DND-41 (cell line): ENCODE results near the gene GPR61.

Source experiments
- ATAC-seq: fragments of 200-7000 bp; cut with Tn5 transposase; 3 replicates; pipeline ENCODE4 v1.9.1; 2021; ENCODE audit warnings: low read depth; ENCODE audit not compliant: insufficient read depth
- DNase-seq: peaks from one replicate; pipeline ENCODE4 v3.0.0-alpha.2; 2020
- H2AFZ ChIP-seq: 2 replicates; pipeline ENCODE4 v1.6.0; 2012; ENCODE audit warnings: low read depth, low read length
- H3K27ac ChIP-seq: 2 replicates; pipeline ENCODE4 v1.5.1; 2012; ENCODE audit warnings: low read length, inconsistent platforms
- H3K27me3 ChIP-seq: fragments of 200-600 bp; sonication (generic); 2 replicates; pipeline ENCODE4 v1.6.0; 2012; ENCODE audit warnings: low read length, mild to moderate bottlenecking, inconsistent platforms; ENCODE audit not compliant: insufficient read depth, poor library complexity
- H3K36me3 ChIP-seq: 2 replicates; pipeline ENCODE4 v1.5.1; 2012; ENCODE audit warnings: low read length, inconsistent platforms; ENCODE audit not compliant: insufficient read depth
- H3K4me1 ChIP-seq: 2 replicates; pipeline ENCODE4 v1.5.1; 2012; ENCODE audit warnings: mild to moderate bottlenecking, low read length; ENCODE audit not compliant: insufficient read depth
- H3K4me2 ChIP-seq: 2 replicates; pipeline ENCODE4 v1.6.0; 2012; ENCODE audit warnings: mild to moderate bottlenecking, moderate library complexity, low read length, inconsistent platforms; ENCODE audit not compliant: insufficient read depth
- H3K4me3 ChIP-seq, 2 experiments: fragments of 200-600 bp in 1 of 2; shearing (Covaris generic) in 1 of 2; 2 replicates each; pipeline ENCODE4 v1.5.1; 2012 to 2016; ENCODE audit warnings: inconsistent platforms in 2 of 2, low read length in 2 of 2, mild to moderate bottlenecking in 2 of 2, low read depth in 1 of 2, moderate library complexity in 1 of 2
- H3K79me2 ChIP-seq: 2 replicates; pipeline ENCODE4 v1.6.0; 2012; ENCODE audit warnings: low read length, inconsistent platforms; ENCODE audit not compliant: insufficient read depth
- H3K9ac ChIP-seq: 2 replicates; pipeline ENCODE4 v1.6.0; 2012; ENCODE audit warnings: low read depth, mild to moderate bottlenecking, inconsistent platforms, low read length, moderate library complexity
- H3K9me3 ChIP-seq: 2 replicates; pipeline ENCODE4 v1.5.1; 2012; ENCODE audit warnings: low read length, moderate library complexity, mild to moderate bottlenecking, inconsistent platforms; ENCODE audit not compliant: insufficient read depth, severe bottlenecking
- H4K20me1 ChIP-seq: 2 replicates; pipeline ENCODE4 v1.6.0; 2012; ENCODE audit warnings: low read length; ENCODE audit not compliant: insufficient read depth
- CTCF ChIP-seq: IDR thresholded peaks from 2 replicates; pipeline ENCODE4 v1.5.1; 2012; ENCODE audit warnings: borderline replicate concordance, low read length, moderate library complexity, mild to moderate bottlenecking; ENCODE audit not compliant: poor library complexity, severe bottlenecking; ENCODE audit errors: extremely low read depth
- EZH2 ChIP-seq: IDR thresholded peaks from 3 replicates; pipeline ENCODE4 v1.6.1; 2012; ENCODE audit warnings: borderline replicate concordance, low read depth, mild to moderate bottlenecking, moderate library complexity, low read length, inconsistent platforms; ENCODE audit not compliant: severe bottlenecking

Gene GPR61

DNA sequence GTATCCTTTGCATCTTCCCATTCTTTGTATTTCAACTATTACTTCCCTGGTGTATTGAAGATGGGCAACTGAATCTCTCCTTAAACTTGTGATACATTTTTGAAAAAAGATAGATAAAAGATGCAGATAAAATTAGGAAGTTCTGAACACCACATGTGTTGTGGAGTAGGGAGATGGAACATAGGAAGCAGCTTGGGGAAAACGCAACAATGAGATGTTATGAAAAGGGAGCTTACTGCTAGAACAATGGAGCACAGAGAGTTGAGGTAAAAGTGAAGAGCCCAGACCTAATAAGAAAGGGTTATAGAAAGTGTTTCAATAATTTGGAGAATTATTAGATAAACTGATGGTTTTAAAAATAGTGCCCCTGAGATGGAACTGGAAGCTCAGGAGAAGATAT, 29.7 kb downstream of the GPR61 start:
- no peak overlapping the region for H3K4me2 ChIP-seq
- H3K4me1 ChIP-seq, result no peaks in the 10 kb centered on the region
- no peaks in the 10 kb centered on the region for H3K9me3 ChIP-seq
- no peak overlapping the region for H3K4me3 ChIP-seq
- peaks cover 5% of the 10 kb centered on the region; the same call in 1 of the 2 replicates for H3K36me3 ChIP-seq
- TF ChIP-seq EZH2, result no peak
- no peak for TF ChIP-seq CTCF
- no peak overlapping the region for H2AFZ ChIP-seq
- no peaks in the 10 kb centered on the region for H3K27me3 ChIP-seq
- no peak overlapping the region for H3K27ac ChIP-seq
- peaks cover 57% of the 10 kb centered on the region for H4K20me1 ChIP-seq
- ATAC-seq (no peak), DNase-seq (no peak)
- H3K79me2 ChIP-seq, result peaks cover 98% of the 10 kb centered on the region
- no peak overlapping the region for H3K9ac ChIP-seq

- Histone ChIP-seq H3K9me3 (no peaks in the 10 kb centered on the region), H3K27ac (no peak overlapping the region), H4K20me1 (peaks cover 48% of the 10 kb centered on the region), H3K4me1 (no peaks in the 10 kb centered on the region), H3K36me3 (peaks cover 16% of the 10 kb centered on the region; the same call in 1 of the 2 replicates), H3K9ac (no peak overlapping the region), H2AFZ (no peak overlapping the region), H3K4me2 (no peak overlapping the region), H3K27me3 (no peaks in the 10 kb centered on the region), H3K4me3 (no peak overlapping the region), H3K79me2 (peaks cover 93% of the 10 kb centered on the region)
- no peak for TF ChIP-seq CTCF
- TF ChIP-seq EZH2, result no peak
- no peak for DNase-seq
- no peak for ATAC-seq
Measured at GRCh38 chr1:109570414-109570813, 30.7 kb downstream of the GPR61 start.

DNA sequence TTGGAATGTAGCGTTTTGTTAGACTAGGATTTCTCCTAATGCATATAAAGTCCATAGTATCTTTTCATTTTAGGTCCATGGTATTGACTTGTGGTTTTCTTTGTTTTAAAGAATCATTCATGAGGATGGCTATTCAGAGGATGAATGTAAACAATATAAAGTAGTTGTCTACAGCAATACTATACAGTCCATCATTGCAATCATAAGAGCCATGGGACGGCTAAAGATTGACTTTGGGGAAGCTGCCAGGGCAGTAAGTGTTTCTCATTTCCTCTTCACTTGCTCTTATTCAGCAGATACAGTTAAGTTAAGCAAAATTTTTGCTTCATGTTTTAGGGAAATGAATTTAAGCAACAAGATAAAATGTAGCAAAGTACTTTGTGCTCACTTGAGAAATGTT, 34.1 kb downstream of the GPR61 start:
- H4K20me1 ChIP-seq, result peaks cover 33% of the 10 kb centered on the region
- H3K4me3 ChIP-seq, result no peak overlapping the region
- H3K27ac ChIP-seq, result no peak overlapping the region
- peaks cover 35% of the 10 kb centered on the region for H3K36me3 ChIP-seq
- TF ChIP-seq CTCF, result no peak
- no peak for TF ChIP-seq EZH2
- no peaks in the 10 kb centered on the region for H3K27me3 ChIP-seq
- no peak overlapping the region for H3K9ac ChIP-seq
- H3K79me2 ChIP-seq, result peaks cover 66% of the 10 kb centered on the region
- ATAC-seq, result no peak
- no peak overlapping the region for H2AFZ ChIP-seq
- no peaks in the 10 kb centered on the region for H3K4me1 ChIP-seq
- H3K9me3 ChIP-seq, result no peaks in the 10 kb centered on the region
- no peak for DNase-seq
- no peak overlapping the region for H3K4me2 ChIP-seq

DNA sequence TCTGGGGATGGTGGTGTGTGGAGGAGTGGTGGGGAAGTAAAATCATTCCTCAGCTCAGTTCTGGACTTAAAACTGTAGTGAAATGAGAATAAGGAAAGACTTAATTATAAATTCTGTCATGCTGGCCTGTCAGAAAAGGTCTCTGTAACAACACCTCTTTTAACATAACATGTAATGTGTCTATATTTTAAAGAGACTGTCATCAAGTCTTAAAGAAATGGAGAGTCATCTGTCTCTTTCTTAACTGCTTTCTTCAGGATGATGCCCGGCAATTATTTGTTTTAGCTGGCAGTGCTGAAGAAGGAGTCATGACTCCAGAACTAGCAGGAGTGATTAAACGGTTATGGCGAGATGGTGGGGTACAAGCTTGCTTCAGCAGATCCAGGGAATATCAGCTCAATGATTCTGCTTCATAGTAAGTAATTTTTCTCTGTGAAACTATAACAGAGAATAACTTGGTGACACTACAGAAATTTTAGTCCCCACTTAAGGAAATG, 39.3 kb downstream of the GPR61 start:
- no peaks in the 10 kb centered on the region for H3K9me3 ChIP-seq
- H4K20me1 ChIP-seq, result peaks cover 4% of the 10 kb centered on the region; the same call in 1 of the 2 replicates
- no peak overlapping the region for H3K9ac ChIP-seq
- H3K36me3 ChIP-seq, result peaks cover 80% of the 10 kb centered on the region
- no peak overlapping the region for H3K4me3 ChIP-seq
- ATAC-seq (no peak), DNase-seq (no peak)
- H3K27me3 ChIP-seq, result no peaks in the 10 kb centered on the region
- TF ChIP-seq EZH2 (no peak), CTCF (no peak)
- no peak overlapping the region for H2AFZ ChIP-seq
- H3K4me1 ChIP-seq, result no peaks in the 10 kb centered on the region
- H3K27ac ChIP-seq, result no peak overlapping the region
- no peak overlapping the region for H3K4me2 ChIP-seq
- H3K79me2 ChIP-seq, result peaks cover 20% of the 10 kb centered on the region
